HL-60 (cell line): ENCODE results near the gene OTOS.

Source experiments
- DNase-seq, 2 experiments: peaks; one replicate each; pipeline ENCODE4 v3.0.0-alpha.2; 2010 to 2020; ENCODE audit warnings: low read depth in 1 of 2, low spot score in 1 of 2
- H3K27ac ChIP-seq: fragments of 250-450 bp; sonication (Bioruptor Pico); replicated peaks from 2 replicates; pipeline ENCODE4 v1.5.1; 2020; ENCODE audit warnings: mild to moderate bottlenecking, moderate library complexity
- H3K27me3 ChIP-seq: fragments of 250-450 bp; sonication (Bioruptor Pico); 2 replicates; pipeline ENCODE4 v1.5.1; 2021; ENCODE audit warnings: mild to moderate bottlenecking, moderate library complexity; ENCODE audit not compliant: insufficient read depth, poor library complexity, severe bottlenecking
- H3K4me3 ChIP-seq: replicated peaks from 2 replicates; pipeline ENCODE4 v1.5.1; 2011; ENCODE audit warnings: mild to moderate bottlenecking, control low read depth, low read length; ENCODE audit not compliant: insufficient read depth
- GABPA ChIP-seq: IDR thresholded peaks from 2 replicates; pipeline ENCODE4 v1.6.1; 2012; ENCODE audit warnings: low read depth
- POLR2AphosphoS5 ChIP-seq: IDR thresholded peaks from 2 replicates; pipeline ENCODE4 v1.6.1; 2012; ENCODE audit warnings: low read depth
- SPI1 ChIP-seq: IDR thresholded peaks from 2 replicates; pipeline ENCODE4 v1.6.1; 2012; ENCODE audit warnings: low read depth, mild to moderate bottlenecking, borderline replicate concordance
- TF ChIP-seq, protein P1 (sequence below): IDR thresholded peaks from one replicate; pipeline ENCODE4 v1.5.1; 2011; ENCODE audit warnings: low read length, control low read depth, inconsistent platforms; ENCODE audit not compliant: insufficient read depth
- TF ChIP-seq, protein P2 (sequence below): IDR thresholded peaks from 2 replicates; pipeline ENCODE4 v1.6.1; 2012; ENCODE audit warnings: low read depth; ENCODE audit not compliant: insufficient replicate concordance

The OTOS gene

DNA sequence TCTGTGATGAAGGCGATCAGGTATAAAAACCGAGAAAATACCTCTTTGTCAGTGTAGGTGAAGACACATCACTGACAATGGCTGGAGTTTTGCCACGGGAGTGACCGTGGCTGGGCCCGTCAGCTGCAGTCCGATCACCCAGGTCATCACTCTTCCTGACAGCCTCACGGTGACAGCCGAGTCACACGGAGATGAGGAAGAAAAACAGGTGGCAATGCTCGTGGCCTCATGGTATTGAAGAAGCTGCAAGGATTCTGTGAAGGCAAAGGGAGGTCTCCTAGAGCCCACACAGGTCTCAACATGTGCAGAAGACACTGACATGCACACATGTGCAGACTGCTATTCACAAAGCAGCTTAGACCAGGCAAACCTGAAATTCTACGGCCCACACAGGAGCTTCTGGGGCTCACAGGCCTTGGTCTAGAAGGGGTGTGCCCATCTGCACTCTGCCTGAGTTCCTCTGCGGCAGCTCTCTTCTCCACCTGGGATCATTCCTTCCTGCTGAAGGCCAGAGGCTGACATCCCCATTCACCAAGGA, 11.8 kb downstream of the OTOS start:
- DNase-seq: no peak
- TF ChIP-seq, protein P1, sequence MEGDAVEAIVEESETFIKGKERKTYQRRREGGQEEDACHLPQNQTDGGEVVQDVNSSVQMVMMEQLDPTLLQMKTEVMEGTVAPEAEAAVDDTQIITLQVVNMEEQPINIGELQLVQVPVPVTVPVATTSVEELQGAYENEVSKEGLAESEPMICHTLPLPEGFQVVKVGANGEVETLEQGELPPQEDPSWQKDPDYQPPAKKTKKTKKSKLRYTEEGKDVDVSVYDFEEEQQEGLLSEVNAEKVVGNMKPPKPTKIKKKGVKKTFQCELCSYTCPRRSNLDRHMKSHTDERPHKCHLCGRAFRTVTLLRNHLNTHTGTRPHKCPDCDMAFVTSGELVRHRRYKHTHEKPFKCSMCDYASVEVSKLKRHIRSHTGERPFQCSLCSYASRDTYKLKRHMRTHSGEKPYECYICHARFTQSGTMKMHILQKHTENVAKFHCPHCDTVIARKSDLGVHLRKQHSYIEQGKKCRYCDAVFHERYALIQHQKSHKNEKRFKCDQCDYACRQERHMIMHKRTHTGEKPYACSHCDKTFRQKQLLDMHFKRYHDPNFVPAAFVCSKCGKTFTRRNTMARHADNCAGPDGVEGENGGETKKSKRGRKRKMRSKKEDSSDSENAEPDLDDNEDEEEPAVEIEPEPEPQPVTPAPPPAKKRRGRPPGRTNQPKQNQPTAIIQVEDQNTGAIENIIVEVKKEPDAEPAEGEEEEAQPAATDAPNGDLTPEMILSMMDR: no peak
- TF ChIP-seq, protein P2, sequence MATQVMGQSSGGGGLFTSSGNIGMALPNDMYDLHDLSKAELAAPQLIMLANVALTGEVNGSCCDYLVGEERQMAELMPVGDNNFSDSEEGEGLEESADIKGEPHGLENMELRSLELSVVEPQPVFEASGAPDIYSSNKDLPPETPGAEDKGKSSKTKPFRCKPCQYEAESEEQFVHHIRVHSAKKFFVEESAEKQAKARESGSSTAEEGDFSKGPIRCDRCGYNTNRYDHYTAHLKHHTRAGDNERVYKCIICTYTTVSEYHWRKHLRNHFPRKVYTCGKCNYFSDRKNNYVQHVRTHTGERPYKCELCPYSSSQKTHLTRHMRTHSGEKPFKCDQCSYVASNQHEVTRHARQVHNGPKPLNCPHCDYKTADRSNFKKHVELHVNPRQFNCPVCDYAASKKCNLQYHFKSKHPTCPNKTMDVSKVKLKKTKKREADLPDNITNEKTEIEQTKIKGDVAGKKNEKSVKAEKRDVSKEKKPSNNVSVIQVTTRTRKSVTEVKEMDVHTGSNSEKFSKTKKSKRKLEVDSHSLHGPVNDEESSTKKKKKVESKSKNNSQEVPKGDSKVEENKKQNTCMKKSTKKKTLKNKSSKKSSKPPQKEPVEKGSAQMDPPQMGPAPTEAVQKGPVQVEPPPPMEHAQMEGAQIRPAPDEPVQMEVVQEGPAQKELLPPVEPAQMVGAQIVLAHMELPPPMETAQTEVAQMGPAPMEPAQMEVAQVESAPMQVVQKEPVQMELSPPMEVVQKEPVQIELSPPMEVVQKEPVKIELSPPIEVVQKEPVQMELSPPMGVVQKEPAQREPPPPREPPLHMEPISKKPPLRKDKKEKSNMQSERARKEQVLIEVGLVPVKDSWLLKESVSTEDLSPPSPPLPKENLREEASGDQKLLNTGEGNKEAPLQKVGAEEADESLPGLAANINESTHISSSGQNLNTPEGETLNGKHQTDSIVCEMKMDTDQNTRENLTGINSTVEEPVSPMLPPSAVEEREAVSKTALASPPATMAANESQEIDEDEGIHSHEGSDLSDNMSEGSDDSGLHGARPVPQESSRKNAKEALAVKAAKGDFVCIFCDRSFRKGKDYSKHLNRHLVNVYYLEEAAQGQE: no peak
- TF ChIP-seq POLR2AphosphoS5: no peak
- no peak for TF ChIP-seq GABPA
- no peak for TF ChIP-seq SPI1
- no peak overlapping the region for H3K27ac ChIP-seq
- no peaks in the 10 kb centered on the region for H3K27me3 ChIP-seq
- H3K4me3 ChIP-seq: no peak overlapping the region

DNA sequence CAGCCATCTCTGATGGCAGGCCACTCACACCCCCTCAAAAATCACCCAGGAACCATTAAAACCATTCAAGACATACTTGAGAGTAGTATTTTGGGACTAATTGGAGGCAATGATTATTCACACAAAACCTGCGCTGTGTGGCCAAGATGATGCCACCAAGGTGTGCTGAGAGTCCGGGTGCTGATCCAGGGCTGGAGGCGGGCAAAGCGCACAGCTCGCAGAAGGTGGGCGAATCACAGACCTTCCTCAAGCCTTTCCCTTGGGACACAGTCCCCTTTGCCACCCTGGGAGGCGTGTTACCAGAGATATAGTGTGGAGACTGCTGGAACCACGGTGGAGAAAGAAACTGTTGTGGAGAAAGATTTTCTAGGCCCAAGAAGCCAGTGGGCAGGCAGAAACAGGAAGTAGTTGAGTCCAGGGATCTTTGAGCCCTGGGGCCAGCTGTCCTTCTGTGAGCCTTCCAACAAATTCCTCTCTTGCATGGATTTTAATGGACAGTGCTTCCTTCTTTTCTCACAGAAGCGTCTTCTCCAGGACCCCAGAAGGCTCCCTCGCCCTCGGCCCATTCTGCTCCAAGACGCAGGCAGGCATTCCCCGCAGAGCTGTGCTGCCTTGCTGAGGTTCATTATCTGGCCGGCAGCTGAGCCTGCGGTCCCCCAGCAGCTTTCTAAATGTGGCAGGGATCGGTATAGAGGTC, 12.4 kb downstream of the OTOS start:
- H3K27ac ChIP-seq: no peak overlapping the region
- TF ChIP-seq, protein P1: no peak
- TF ChIP-seq GABPA (no peak), SPI1 (no peak), POLR2AphosphoS5 (no peak)
- TF ChIP-seq, protein P2: no peak
- H3K27me3 ChIP-seq: no peaks in the 10 kb centered on the region
- no peak overlapping the region for H3K4me3 ChIP-seq
- no peak for DNase-seq

DNA sequence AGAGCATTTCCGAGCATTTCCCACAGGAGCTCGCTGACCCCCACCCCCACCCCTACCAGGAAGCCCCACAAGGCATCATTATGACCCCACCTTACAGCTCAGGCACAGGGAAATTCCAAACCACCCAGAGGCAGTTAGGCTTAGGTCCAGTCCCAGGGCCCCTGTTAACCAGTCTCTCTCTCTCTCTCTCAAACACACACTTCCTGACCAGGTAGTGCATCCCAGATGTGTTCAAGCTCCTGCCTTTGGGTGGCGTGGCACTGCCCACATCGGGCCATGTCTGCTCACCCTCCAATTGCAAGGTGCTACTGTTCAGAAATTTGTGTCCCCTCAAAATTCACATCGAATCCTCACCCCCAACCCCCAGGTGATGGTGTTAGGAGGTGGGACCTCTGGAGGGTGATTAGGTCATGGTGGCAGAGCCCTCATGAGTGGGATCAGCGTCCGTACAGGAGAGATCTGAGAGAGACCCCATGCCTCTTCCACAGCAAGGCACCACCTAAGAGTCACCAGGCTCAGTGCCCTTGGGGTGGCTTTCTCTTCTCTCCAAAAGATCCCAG, 13.2 kb downstream of the OTOS start:
- H3K4me3 ChIP-seq: no peak overlapping the region
- TF ChIP-seq GABPA: no peak
- TF ChIP-seq SPI1: no peak
- no peak for TF ChIP-seq POLR2AphosphoS5
- TF ChIP-seq, protein P2: no peak
- H3K27me3 ChIP-seq: no peaks in the 10 kb centered on the region

More for the DNA sequence above, 13.2 kb downstream of the OTOS start:
- DNase-seq: no peak
- no peak overlapping the region for H3K27ac ChIP-seq
